MG63 (cell line): ENCODE measurements around the gene AUH. TPM values are rescaled to one million over a fixed set of nuclear protein-coding genes. Genes with fewer than 3 reads are reported as not detected.

Experiments
- DNase-seq: peaks from one replicate; pipeline ENCODE4 v3.0.0-alpha.2; 2020
- H3K27me3 ChIP-seq: fragments of 250-450 bp; sonication (Bioruptor Pico); 2 replicates; pipeline ENCODE4 v1.5.1; 2020; ENCODE audit warnings: mild to moderate bottlenecking, moderate library complexity
- H3K36me3 ChIP-seq: fragments of 250-450 bp; sonication (Bioruptor Pico); 2 replicates; pipeline ENCODE4 v1.5.1; 2020; ENCODE audit warnings: mild to moderate bottlenecking, moderate library complexity
- H3K4me3 ChIP-seq: fragments of 250-450 bp; sonication (Bioruptor Pico); 2 replicates; pipeline ENCODE4 v1.5.1; 2020; ENCODE audit warnings: mild to moderate bottlenecking, moderate library complexity
- H3K9me3 ChIP-seq: fragments of 250-450 bp; sonication (Bioruptor Pico); 2 replicates; pipeline ENCODE4 v1.5.1; 2020; ENCODE audit warnings: mild to moderate bottlenecking, moderate library complexity
- total RNA-seq: library from RNA; depleted of rRNA; stranded (reverse); fragments of >200 nt; shearing (Covaris generic); gene quantifications from 2 replicates; pipeline ENCODE4 v1.2.3, GENCODE V29; 2014; ENCODE audit warnings: low replicate concordance

AUH gene
- total RNA-seq, 1 experiment from 2014 or later, result 6.7 TPM

- Histone ChIP-seq H3K9me3 (no peaks in the 10 kb centered on the region), H3K27me3 (no peaks in the 10 kb centered on the region), H3K4me3 (no peak overlapping the region), H3K36me3 (no peaks in the 10 kb centered on the region)
- DNase-seq, result no peak
Measured at GRCh38 chr9:91253488-91253887, 108.2 kb downstream of the AUH start.

- no peaks in the 10 kb centered on the region for H3K27me3 ChIP-seq
- no peaks in the 10 kb centered on the region for H3K9me3 ChIP-seq
- H3K4me3 ChIP-seq, result no peak overlapping the region
- H3K36me3 ChIP-seq, result no peaks in the 10 kb centered on the region
- no peak for DNase-seq
Measured at GRCh38 chr9:91248707-91249106, 113.0 kb downstream of the AUH start.

DNA sequence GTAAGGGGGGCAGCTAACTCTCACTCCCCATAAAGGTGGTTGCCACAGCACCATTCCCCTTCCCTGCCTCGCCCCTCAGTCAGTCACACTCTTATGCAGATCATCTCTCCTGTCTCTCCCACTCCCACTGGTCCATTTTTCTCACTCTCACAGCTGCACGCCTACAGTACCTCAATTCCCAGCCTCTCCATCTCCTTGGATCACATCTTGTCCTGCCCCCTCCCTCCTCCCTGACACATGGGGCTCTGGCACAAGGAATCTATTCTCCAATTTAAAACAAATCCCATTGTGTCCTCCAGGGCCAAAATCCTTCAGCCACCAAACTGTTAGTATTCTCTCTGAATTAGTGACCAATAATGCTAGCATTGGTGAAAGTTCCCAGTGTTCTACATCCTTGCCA, 114.4 kb downstream of the AUH start:
- Histone ChIP-seq H3K36me3 (no peaks in the 10 kb centered on the region), H3K9me3 (no peaks in the 10 kb centered on the region)

DNA sequence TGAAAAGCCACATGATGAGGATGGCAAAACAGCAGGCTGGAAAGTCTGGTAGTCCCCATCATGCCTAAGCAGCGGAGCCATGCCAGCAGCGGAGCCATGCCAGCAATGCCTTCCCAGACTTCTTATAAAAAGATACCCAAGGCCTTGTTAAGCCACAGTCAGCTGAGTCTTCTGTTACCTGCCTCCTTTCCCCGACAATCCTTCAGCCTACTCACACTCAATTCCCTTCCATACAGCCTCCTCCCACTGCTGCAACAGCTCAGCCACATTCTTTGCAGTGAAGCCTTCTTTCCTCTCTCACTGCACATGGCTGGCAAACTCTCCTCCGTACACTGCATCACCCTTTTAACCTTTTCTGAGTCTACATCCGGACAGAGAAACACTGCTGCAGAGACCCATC, 114.9 kb downstream of the AUH start:
- DNase-seq, result no peak
- no peaks in the 10 kb centered on the region for H3K27me3 ChIP-seq
- H3K4me3 ChIP-seq, result no peak overlapping the region
- H3K36me3 ChIP-seq, result no peaks in the 10 kb centered on the region
- H3K9me3 ChIP-seq, result no peaks in the 10 kb centered on the region

More for the DNA sequence above, 114.4 kb downstream of the AUH start:
- Histone ChIP-seq H3K27me3 (no peaks in the 10 kb centered on the region), H3K4me3 (no peak overlapping the region)
- DNase-seq, result no peak

- DNase-seq, result peak; percentile 45
- Histone ChIP-seq H3K9me3 (no peaks in the 10 kb centered on the region), H3K27me3 (no peaks in the 10 kb centered on the region), H3K4me3 (no peak overlapping the region), H3K36me3 (no peaks in the 10 kb centered on the region)
Measured at GRCh38 chr9:91245431-91246313, 116.0 kb downstream of the AUH start.

GRCh38 chr9:91243029-91243428, 118.7 kb downstream of the AUH start:
- DNase-seq, result no peak
- H3K27me3 ChIP-seq, result no peaks in the 10 kb centered on the region
- no peaks in the 10 kb centered on the region for H3K9me3 ChIP-seq
- H3K36me3 ChIP-seq, result no peaks in the 10 kb centered on the region
- no peak overlapping the region for H3K4me3 ChIP-seq

GRCh38 chr9:91241909-91242308, 119.8 kb downstream of the AUH start:
- Histone ChIP-seq H3K4me3 (no peak overlapping the region), H3K36me3 (no peaks in the 10 kb centered on the region), H3K9me3 (no peaks in the 10 kb centered on the region), H3K27me3 (no peaks in the 10 kb centered on the region)
- no peak for DNase-seq

- Histone ChIP-seq H3K36me3 (no peaks in the 10 kb centered on the region), H3K27me3 (no peaks in the 10 kb centered on the region), H3K4me3 (no peak overlapping the region), H3K9me3 (no peaks in the 10 kb centered on the region)
- DNase-seq, result no peak
Measured at GRCh38 chr9:91240596-91241165, 121.0 kb downstream of the AUH start.

DNA sequence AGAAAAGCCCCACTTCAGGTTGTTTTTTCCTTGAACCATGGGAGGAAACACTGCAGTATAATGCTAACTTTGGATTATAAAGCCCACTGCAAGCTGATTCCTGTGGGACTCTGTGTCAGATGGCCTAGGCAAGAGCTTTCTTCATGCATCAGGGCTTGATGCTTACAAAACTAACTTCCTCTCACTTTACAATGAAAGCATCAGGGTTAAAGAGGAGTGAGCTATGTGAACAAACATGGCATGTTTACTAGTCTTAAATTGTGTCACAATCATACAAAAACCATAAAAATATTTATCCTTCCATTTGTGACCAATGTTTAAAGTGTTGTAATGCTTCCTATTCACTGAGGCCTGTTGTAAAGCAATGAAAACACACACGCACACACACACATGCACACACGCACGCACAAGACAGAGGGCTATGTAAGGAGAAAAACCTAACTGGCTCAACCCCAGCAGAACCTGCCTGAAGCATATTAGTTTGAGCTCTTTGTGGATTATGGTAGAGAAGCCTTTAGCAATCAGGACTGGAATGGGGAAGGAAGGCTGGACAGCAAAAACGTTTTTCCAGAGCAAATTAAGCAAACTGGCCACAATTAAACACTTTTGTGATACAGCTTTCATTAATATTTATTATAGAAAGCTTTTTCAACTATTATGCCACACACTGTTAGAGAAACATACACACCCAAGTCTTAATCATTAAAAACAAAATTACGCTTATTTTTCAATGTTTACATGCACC, 122.2 kb downstream of the AUH start:
- H3K9me3 ChIP-seq, result no peaks in the 10 kb centered on the region
- H3K4me3 ChIP-seq, result no peak overlapping the region
- DNase-seq, result no peak
- no peaks in the 10 kb centered on the region for H3K27me3 ChIP-seq
- H3K36me3 ChIP-seq, result no peaks in the 10 kb centered on the region

GRCh38 chr9:91234523-91234922, 127.2 kb downstream of the AUH start:
- no peaks in the 10 kb centered on the region for H3K9me3 ChIP-seq
- H3K4me3 ChIP-seq, result no peak overlapping the region
- no peaks in the 10 kb centered on the region for H3K36me3 ChIP-seq
- H3K27me3 ChIP-seq, result no peaks in the 10 kb centered on the region
- DNase-seq, result no peak

GRCh38 chr9:91231619-91232018, 130.1 kb downstream of the AUH start:
- Histone ChIP-seq H3K27me3 (no peaks in the 10 kb centered on the region), H3K36me3 (no peaks in the 10 kb centered on the region), H3K4me3 (no peak overlapping the region), H3K9me3 (no peaks in the 10 kb centered on the region)
- no peak for DNase-seq

DNA sequence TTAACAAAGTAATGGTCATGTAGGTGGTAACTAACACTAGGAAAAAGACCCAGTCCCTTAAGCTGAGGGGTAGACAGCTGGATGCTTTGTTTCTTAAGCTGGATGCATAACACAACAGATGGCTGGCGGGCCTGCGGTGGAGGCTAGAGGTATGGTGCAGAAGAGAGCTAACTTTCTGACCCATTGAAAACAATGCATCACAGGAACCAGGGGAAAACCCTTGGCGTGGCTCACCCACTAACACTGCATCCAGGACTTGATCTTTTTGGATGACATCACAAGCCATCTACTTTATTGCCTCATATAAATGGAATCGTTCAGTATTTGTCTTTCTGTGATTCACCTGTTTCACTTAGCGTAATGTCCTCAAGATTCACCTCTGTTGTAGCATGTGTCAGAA, 138.7 kb downstream of the AUH start:
- H3K4me3 ChIP-seq, result no peak overlapping the region
- H3K27me3 ChIP-seq, result no peaks in the 10 kb centered on the region
- no peak for DNase-seq
- H3K9me3 ChIP-seq, result no peaks in the 10 kb centered on the region
- H3K36me3 ChIP-seq, result peaks cover 4% of the 10 kb centered on the region; the same call in 1 of the 2 replicates

GRCh38 chr9:91222457-91222856, 139.3 kb downstream of the AUH start:
- Histone ChIP-seq H3K9me3 (no peaks in the 10 kb centered on the region), H3K27me3 (no peaks in the 10 kb centered on the region), H3K36me3 (peaks cover 4% of the 10 kb centered on the region; the same call in 1 of the 2 replicates), H3K4me3 (no peak overlapping the region)
- DNase-seq, result no peak

DNA sequence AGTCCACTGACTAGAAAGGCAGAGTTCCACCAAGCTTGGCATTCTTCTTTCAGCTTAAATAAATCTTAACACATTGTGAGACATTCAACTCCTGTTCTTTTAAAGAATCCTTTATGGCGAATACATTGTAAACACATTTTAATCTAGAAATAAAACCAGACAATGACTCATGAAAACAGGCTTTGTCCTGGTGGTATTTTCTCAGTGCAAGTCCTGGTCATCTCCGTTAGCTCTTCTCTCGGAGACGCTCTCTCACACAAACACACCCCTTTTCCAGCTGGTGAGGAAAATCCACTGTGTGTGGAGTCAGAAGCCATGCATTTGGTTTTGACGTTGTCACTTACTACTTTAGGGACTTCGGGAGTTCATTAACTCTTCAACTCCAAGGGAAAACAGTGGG, 140.4 kb downstream of the AUH start:
- DNase-seq, result no peak
- Histone ChIP-seq H3K4me3 (no peak overlapping the region), H3K9me3 (no peaks in the 10 kb centered on the region), H3K27me3 (no peaks in the 10 kb centered on the region), H3K36me3 (peaks cover 4% of the 10 kb centered on the region; the same call in 1 of the 2 replicates)

GRCh38 chr9:91220491-91221135, 141.1 kb downstream of the AUH start:
- no peak for DNase-seq
- peaks cover 4% of the 10 kb centered on the region; the same call in 1 of the 2 replicates for H3K36me3 ChIP-seq
- no peaks in the 10 kb centered on the region for H3K27me3 ChIP-seq
- no peak overlapping the region for H3K4me3 ChIP-seq
- H3K9me3 ChIP-seq, result no peaks in the 10 kb centered on the region

DNA sequence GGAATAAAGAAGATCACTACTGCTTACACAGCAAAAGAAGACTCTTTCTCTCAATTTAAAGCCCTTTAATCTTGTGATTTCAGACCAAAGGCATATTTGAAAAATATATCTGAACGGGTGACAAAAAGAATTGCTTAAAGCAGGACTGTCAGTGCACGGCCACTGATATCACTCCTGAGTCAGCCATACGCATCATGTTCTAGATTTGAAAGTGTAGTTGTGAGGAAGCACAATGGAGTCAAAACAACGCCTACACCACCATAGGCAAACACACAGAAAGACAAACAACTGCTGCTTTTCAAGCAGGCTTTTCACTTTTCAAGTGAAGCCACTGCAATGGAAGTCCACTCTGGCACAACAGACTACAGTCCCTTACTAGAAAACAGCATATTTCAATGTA, 141.7 kb downstream of the AUH start:
- Histone ChIP-seq H3K4me3 (no peak overlapping the region), H3K27me3 (no peaks in the 10 kb centered on the region), H3K9me3 (no peaks in the 10 kb centered on the region), H3K36me3 (peaks cover 4% of the 10 kb centered on the region; the same call in 1 of the 2 replicates)
- DNase-seq, result no peak

GRCh38 chr9:91219557-91219956, 142.2 kb downstream of the AUH start:
- Histone ChIP-seq H3K4me3 (no peak overlapping the region), H3K9me3 (no peaks in the 10 kb centered on the region), H3K27me3 (no peaks in the 10 kb centered on the region), H3K36me3 (peaks cover 4% of the 10 kb centered on the region; the same call in 1 of the 2 replicates)
- DNase-seq, result no peak
